Thyroid gland (tissue), 4 donors: ENCODE measurements around the gene NF1.

Source experiments
- CTCF ChIP-seq, 6 experiments: fragments of 200-600 bp in 3 of 6; fragments of 450-650 bp in 3 of 6; sonication (generic) in 3 of 6; IDR thresholded peaks; one replicate each; pipeline ENCODE4 v1.5.1; 2016 to 2019; ENCODE audit warnings: antibody characterized with exemption in 6 of 6, mild to moderate bottlenecking in 2 of 6, inconsistent platforms in 1 of 6, moderate library complexity in 1 of 6
- POLR2A ChIP-seq, 2 donors: fragments of 450-650 bp; IDR thresholded peaks; one replicate each; pipeline ENCODE4 v1.6.1; 2017; ENCODE audit warnings: antibody characterized with exemption in 2 of 2, mild to moderate bottlenecking in 2 of 2, moderate library complexity in 1 of 2

GRCh38 chr17:31272236-31272635 is 177.5 kb downstream of the NF1 start:
- TF ChIP-seq POLR2A (IDR thresholded peaks at IDR 0.05) = no peak
- TF ChIP-seq CTCF (IDR thresholded peaks at IDR 0.05) = no peak
